Gastrocnemius medialis (tissue), 4 donors: ENCODE measurements around the gene ZNF730. TPM values are rescaled to one million over a fixed set of nuclear protein-coding genes. Genes with fewer than 3 reads are reported as not detected.
A peak's percentile ranks its signal among the peaks of the same experiment; 100 is the strongest.
"Not testable (repeated sequence)": the region's sequence is repeated elsewhere in the genome, so short reads cannot be mapped to it uniquely, and the experiment has no call there.

Source experiments
- ATAC-seq, 2 donors: fragments of 150-250 bp; one replicate each; pipeline ENCODE4 v1.9.1; 2016
- DNase-seq, 2 donors: peaks; one replicate each; pipeline ENCODE4 v3.0.0-alpha.2; 2019
- H3K27ac ChIP-seq, 4 donors: fragments of 200-600 bp; sonication (generic); 1 replicate in 1 of 4; 2 replicates in 3 of 4; pipeline ENCODE4 v1.5.1; 2016 to 2018; ENCODE audit warnings: mild to moderate bottlenecking in 2 of 4, moderate library complexity in 1 of 4
- H3K27me3 ChIP-seq, 3 donors: fragments of 200-600 bp; sonication (generic) in 2 of 3; 1 replicate in 1 of 3; 2 replicates in 2 of 3; pipeline versions ENCODE4 v1.5.1 to v1.6.0; 2016 to 2019; ENCODE audit warnings: mild to moderate bottlenecking in 1 of 3, moderate library complexity in 1 of 3
- H3K36me3 ChIP-seq, 2 donors: fragments of 200-600 bp; sonication (generic) in 1 of 2; one replicate each; pipeline ENCODE4 v1.5.1; 2017 to 2018
- H3K4me1 ChIP-seq, 2 donors: fragments of 200-600 bp; sonication (generic) in 1 of 2; one replicate each; pipeline ENCODE4 v1.5.1; 2016 to 2017; ENCODE audit warnings: mild to moderate bottlenecking in 2 of 2
- H3K4me3 ChIP-seq, 4 donors: fragments of 200-600 bp; sonication (generic) in 3 of 4; 1 replicate in 1 of 4; 2 replicates in 3 of 4; pipeline ENCODE4 v1.5.1; 2016 to 2019; ENCODE audit warnings: mild to moderate bottlenecking in 2 of 4
- H3K9me3 ChIP-seq, 3 donors: fragments of 200-600 bp; sonication (generic) in 2 of 3; 1 replicate in 1 of 3; 2 replicates in 2 of 3; pipeline ENCODE4 v1.5.1; 2016 to 2019
- CTCF ChIP-seq, 5 experiments: fragments of 450-650 bp in 3 of 5; fragments of 200-600 bp in 2 of 5; sonication (generic) in 2 of 5; IDR thresholded peaks in 4 of 5; conservative IDR thresholded peaks in 1 of 5; 1 replicate in 4 of 5; 2 replicates in 1 of 5; pipeline ENCODE4 v1.5.1; 2016 to 2019; ENCODE audit warnings: antibody characterized with exemption in 5 of 5, mild to moderate bottlenecking in 3 of 5, moderate library complexity in 3 of 5
- POLR2A ChIP-seq, 2 donors: fragments of 450-650 bp; IDR thresholded peaks; one replicate each; pipeline ENCODE4 v1.6.1; 2017; ENCODE audit warnings: antibody characterized with exemption in 2 of 2, mild to moderate bottlenecking in 2 of 2, moderate library complexity in 2 of 2
- in situ Hi-C, 4 donors: fragments of 200-750 bp; cut with MboI; loops; one replicate each; pipeline versions ENCODE4 v1.15.0 to v1.8.0; 2017; ENCODE audit warnings: low sequenced_read_pairs in 4 of 4
- intact Hi-C: fragments of 100-400 bp; cut with DNase I; formaldehyde crosslinking; loops from one replicate; pipeline ENCODE4 v1.15.1; 2023; ENCODE audit warnings: low total_unique reads
- total RNA-seq, 4 donors: library from RNA; depleted of rRNA; stranded (reverse); fragments of >200 nt; gene quantifications; one replicate each; pipeline versions ENCODE4 v1.1.0 to v1.2.3, GENCODE V29; 2016

ZNF730 gene
- not detected for total RNA-seq

DNA sequence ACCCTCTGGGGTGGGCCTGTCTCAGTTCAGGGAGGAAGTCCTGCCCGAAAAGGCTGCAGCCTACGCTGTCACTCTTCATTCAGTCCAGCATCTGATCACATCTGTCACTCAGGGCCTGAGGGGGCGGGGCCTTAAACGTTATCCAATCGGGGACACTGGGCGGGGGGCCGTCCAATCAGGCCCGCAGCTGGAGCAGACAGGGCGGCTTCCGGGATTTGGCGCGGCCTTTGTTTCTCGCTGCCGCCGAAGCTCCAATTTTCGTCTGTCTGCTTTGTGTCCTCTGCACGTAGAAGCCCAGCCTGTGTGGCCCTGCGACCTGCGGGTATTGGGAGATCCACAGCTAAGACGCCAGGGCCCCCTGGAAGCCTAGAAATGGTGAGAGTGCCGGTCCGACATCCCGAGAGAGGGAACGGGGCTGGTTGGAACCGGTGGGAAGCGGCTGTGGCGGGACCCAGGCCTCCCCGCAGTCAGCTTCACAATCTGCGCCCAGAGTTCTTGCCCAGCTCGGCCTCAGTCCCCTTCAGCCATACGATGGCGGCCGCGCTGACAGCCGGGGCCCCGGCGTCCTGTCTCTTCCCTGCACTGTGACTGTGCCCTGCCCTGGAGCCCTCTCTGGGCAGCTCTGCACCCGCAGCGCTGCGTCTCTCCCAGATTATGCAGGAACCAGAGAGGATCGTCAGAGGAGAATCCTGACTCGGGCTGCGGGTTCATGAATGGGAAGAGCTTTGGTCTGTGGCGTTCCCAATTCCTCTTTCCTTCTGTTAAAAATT is at the start of gene ZNF730:
Gene ZNF730 (plus strand): TSS at position 224 of the 770 bp plus-strand sequence. CDS start 149 bp downstream, at position 373.
- Histone ChIP-seq H3K9me3 (no peaks in the 10 kb centered on the region), H3K27ac (no peak within 1 kb of the TSS), H3K4me3 (peak within 1 kb of the TSS; percentile 44 to 56 (median 50)), H3K27me3 (peaks cover 0 to 6% (median 0%) of the 10 kb centered on the region in 3 donors), H3K4me1 (no peaks in the 10 kb centered on the region), H3K36me3 (no peaks in the 10 kb centered on the region)
- TF ChIP-seq POLR2A (IDR thresholded peaks at IDR 0.05) (no peak), CTCF (IDR thresholded peaks at IDR 0.05 in 4 of 5, conservative IDR thresholded peaks at IDR 0.05 in 1 of 5) (no peak)
- DNase-seq (peak in 1 of 2 donors; percentile 26), ATAC-seq (no peak)
- intact Hi-C loops, result no loop called here
- in situ Hi-C loops, result no loop called here

GRCh38 chr19:23070353-23071146 is 46.3 kb upstream of the ZNF730 start:
- no peak for DNase-seq
- no peaks in the 10 kb centered on the region for H3K4me1 ChIP-seq

GRCh38 chr19:23071147-23071511 is 45.7 kb upstream of the ZNF730 start:
- DNase-seq (no peak), ATAC-seq (no peak)
- H3K4me1 ChIP-seq, result no peaks in the 10 kb centered on the region
- no peaks in the 10 kb centered on the region for H3K36me3 ChIP-seq
- no peak overlapping the region for H3K27ac ChIP-seq
- intact Hi-C loops, result no loop called here
- H3K9me3 ChIP-seq, result no peaks in the 10 kb centered on the region
- in situ Hi-C loops, result no loop called here
- peaks cover 0 to 16% (median 2%) of the 10 kb centered on the region in 3 donors for H3K27me3 ChIP-seq
- TF ChIP-seq POLR2A (IDR thresholded peaks at IDR 0.05), result no peak
- no peak for TF ChIP-seq CTCF (IDR thresholded peaks at IDR 0.05 in 4 of 5, conservative IDR thresholded peaks at IDR 0.05 in 1 of 5)
- H3K4me3 ChIP-seq, result peak overlapping the region in 3 of 4 donors; percentile 23 to 39 (median 32)

More at GRCh38 chr19:23070353-23071146, 46.3 kb upstream of the ZNF730 start:
- TF ChIP-seq POLR2A (IDR thresholded peaks at IDR 0.05), result no peak
- peak in 2 of 5 experiments; percentile 25 to 41 for TF ChIP-seq CTCF (IDR thresholded peaks at IDR 0.05 in 4 of 5, conservative IDR thresholded peaks at IDR 0.05 in 1 of 5)
- Histone ChIP-seq H3K27ac (no peak overlapping the region), H3K4me3 (peak overlapping the region in 3 of 4 donors; percentile 23 to 39 (median 32)), H3K9me3 (no peaks in the 10 kb centered on the region), H3K36me3 (no peaks in the 10 kb centered on the region), H3K27me3 (peaks cover 0 to 15% (median 2%) of the 10 kb centered on the region in 3 donors)
- intact Hi-C loops (no loop called here), in situ Hi-C loops (no loop called here)
- no peak for ATAC-seq

- Histone ChIP-seq H3K36me3 (no peaks in the 10 kb centered on the region), H3K27ac (no peak overlapping the region), H3K4me1 (no peaks in the 10 kb centered on the region), H3K27me3 (peaks cover 0 to 15% (median 2%) of the 10 kb centered on the region in 3 donors), H3K4me3 (peak overlapping the region; percentile 40 to 51 (median 46)), H3K9me3 (no peaks in the 10 kb centered on the region)
- ATAC-seq, result no peak
- intact Hi-C loops (no loop called here), in situ Hi-C loops (no loop called here)
- no peak for DNase-seq
- TF ChIP-seq POLR2A (IDR thresholded peaks at IDR 0.05), result no peak
- no peak for TF ChIP-seq CTCF (IDR thresholded peaks at IDR 0.05 in 4 of 5, conservative IDR thresholded peaks at IDR 0.05 in 1 of 5)
Observed at GRCh38 chr19:23075031-23075733, 41.6 kb upstream of the ZNF730 start.

DNA sequence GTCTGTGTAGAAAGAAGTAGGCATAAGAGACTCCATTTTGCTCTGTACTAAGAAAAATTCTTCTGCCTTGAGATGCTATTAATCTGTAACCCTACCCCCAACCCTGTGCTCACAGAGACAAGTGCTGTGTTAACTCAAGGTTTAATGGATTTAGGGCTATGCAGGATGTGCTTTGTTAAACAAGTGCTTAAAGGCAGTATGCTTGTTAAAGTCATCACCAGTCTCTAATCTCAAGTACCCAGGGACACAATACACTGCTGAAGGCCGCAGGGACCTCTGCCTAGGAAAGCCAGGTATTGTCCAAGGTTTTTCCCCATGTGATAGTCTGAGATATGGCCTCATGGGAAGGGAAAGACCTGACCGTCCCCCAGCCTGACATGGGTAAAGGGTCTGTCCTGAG is 39.0 kb upstream of the ZNF730 start:
- H3K4me1 ChIP-seq, ATAC-seq, H3K9me3 ChIP-seq, H3K27me3 ChIP-seq, H3K4me3 ChIP-seq, H3K27ac ChIP-seq, intact Hi-C loops, H3K36me3 ChIP-seq, DNase-seq, in situ Hi-C loops: not testable (repeated sequence)
